Subcutaneous adipose tissue (tissue), 4 donors: ENCODE measurements around the gene PSG7. TPM values are rescaled to one million over a fixed set of nuclear protein-coding genes. Genes with fewer than 3 reads are reported as not detected.
"Not testable (repeated sequence)": the region's sequence is repeated elsewhere in the genome, so short reads cannot be mapped to it uniquely, and the experiment has no call there.

Experiments used
- total RNA-seq, 4 donors: library from RNA; depleted of rRNA; stranded (reverse); fragments of >200 nt; gene quantifications; one replicate each; pipeline ENCODE4 v1.1.0, GENCODE V29; 2016
- TF ChIP-seq, protein P1 (sequence below): fragments of 450-650 bp; IDR thresholded peaks from one replicate; pipeline ENCODE4 v1.5.1; 2016; ENCODE audit warnings: low read depth, mild to moderate bottlenecking, control low read depth, antibody characterized with exemption, moderate library complexity

Gene PSG7
- total RNA-seq, 4 donors from 2014 or later: not detected

DNA sequence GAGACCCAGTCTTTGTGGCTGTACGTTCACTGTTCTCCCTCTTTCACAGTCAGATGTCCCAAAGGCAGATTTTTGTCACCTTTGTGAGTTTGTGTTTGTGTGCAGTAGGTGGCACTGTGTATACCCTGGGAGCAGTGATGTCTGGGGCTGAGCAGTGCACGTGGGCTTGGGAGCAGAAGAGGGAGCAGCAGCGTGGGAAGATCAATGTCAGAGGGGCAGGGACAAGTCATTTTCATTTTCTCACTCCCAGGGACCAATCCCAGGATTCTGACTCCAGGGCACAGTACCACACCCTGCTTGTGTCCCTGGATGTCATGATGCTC lies 17.3 kb downstream of the PSG7 start:
- TF ChIP-seq, protein P1, sequence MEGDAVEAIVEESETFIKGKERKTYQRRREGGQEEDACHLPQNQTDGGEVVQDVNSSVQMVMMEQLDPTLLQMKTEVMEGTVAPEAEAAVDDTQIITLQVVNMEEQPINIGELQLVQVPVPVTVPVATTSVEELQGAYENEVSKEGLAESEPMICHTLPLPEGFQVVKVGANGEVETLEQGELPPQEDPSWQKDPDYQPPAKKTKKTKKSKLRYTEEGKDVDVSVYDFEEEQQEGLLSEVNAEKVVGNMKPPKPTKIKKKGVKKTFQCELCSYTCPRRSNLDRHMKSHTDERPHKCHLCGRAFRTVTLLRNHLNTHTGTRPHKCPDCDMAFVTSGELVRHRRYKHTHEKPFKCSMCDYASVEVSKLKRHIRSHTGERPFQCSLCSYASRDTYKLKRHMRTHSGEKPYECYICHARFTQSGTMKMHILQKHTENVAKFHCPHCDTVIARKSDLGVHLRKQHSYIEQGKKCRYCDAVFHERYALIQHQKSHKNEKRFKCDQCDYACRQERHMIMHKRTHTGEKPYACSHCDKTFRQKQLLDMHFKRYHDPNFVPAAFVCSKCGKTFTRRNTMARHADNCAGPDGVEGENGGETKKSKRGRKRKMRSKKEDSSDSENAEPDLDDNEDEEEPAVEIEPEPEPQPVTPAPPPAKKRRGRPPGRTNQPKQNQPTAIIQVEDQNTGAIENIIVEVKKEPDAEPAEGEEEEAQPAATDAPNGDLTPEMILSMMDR: no peak

DNA sequence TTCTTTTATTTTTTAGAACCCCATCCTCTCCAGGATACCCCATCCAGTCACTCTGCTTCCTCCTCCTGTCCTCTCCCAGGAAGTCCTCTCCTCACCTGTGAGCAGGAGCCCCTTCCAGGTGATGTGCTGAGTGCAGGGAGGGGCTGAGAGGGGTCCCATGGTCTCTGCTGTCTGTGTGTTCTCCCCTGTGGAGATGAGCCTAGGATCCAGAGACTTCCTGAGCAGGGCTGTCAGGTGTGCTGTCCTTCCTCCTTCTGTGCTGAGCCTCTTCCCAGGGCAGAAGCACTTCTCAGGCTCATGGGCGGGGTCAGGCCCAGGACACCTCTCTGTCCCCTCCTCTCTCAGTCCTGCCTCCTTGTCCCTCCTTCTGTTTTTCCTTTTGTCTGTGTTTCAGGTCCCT lies 19.4 kb downstream of the PSG7 start, which contains the start of gene PSG6:
TSS of gene PSG6 (minus strand) at position 261 of the 400 bp plus-strand sequence. CDS start at position 159, 102 bp downstream.
- TF ChIP-seq, protein P1: not testable (repeated sequence)

DNA sequence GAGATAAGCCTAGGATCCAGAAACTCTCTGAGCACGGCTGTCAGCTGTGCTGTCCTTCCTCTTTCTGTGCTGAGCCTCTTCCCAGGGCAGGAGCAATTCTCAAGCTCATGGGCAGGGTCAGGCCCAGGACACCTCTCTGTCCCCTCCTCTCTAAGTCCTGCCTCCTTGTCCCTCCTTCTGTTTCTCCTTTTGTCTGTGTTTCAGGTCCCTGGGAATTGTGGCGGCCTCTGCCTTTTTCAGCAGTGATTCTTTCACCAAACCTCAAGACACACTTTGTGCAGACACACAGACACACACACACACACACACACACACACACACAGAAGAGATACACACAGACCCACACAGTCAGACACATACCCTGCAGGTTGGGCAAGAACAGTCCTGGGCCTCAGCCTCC lies 57.4 kb downstream of the PSG7 start, which contains the start of gene PSG1:
TSS of gene PSG1 (minus strand) at position 101 of the 400 bp plus-strand sequence. CDS start 132 bp downstream, outside the sequence.
- TF ChIP-seq, protein P1: no peak

Other genes with a start within 250 kb of the PSG7 start
- gene PSG3, start 196.7 kb downstream of the PSG7 start, total RNA-seq: not detected
- not detected for gene PSG8, start 171.5 kb downstream of the PSG7 start, total RNA-seq
- gene PSG1, start 57.5 kb downstream of the PSG7 start, total RNA-seq: under 1 TPM in 1 of 4 donors, not detected in 3; 0.16 TPM
- gene PSG6, start 19.3 kb downstream of the PSG7 start, total RNA-seq: not detected
- not detected for gene PSG11, start 89.3 kb upstream of the PSG7 start, total RNA-seq
- gene PSG2, start 145.5 kb upstream of the PSG7 start, total RNA-seq: not detected
- gene PSG5, start 249.3 kb upstream of the PSG7 start, total RNA-seq: not detected